ENCODE results near the gene MYL3.

- TF ChIP-seq POLR2A (IDR thresholded peaks at IDR 0.05) (no peak), CTCF (IDR thresholded peaks at IDR 0.05) (peak; percentile 85 to 89 (median 88))
These were observed 46.4 kb upstream of the MYL3 start for GRCh38 chr3:46909535-46910161.

Data from uterus (tissue), 2 donors.